AG04449 (cell line): Measurements from ENCODE around the gene RUVBL1.

Experiments
- CTCF ChIA-PET: fragments of 350-600 bp; formaldehyde crosslinking; extraction: SDS; loops from one replicate; lab custom pipeline; 2021; ENCODE audit warnings: antibody characterized with exemption; lab: Yijun Ruan, JAX
- POLR2A ChIA-PET: fragments of 400-600, 350-600 bp; formaldehyde crosslinking; extraction: SDS; loops from one replicate; lab custom pipeline; 2020; ENCODE audit warnings: antibody characterized with exemption, inconsistent platforms; lab: Yijun Ruan, JAX
- DNase-seq: peaks from one replicate; pipeline ENCODE4 v3.0.0-alpha.2; 2010; ENCODE audit warnings: low read depth, low spot score
- H3K4me3 ChIP-seq: 2 replicates; pipeline ENCODE4 v1.5.1; 2011; ENCODE audit warnings: low read depth, mild to moderate bottlenecking, control low read depth, low read length
- TF ChIP-seq, protein P1 (sequence below): IDR thresholded peaks from one replicate; pipeline ENCODE4 v1.5.1; 2011; ENCODE audit warnings: mild to moderate bottlenecking, moderate library complexity, low read length, control low read depth, inconsistent platforms; ENCODE audit not compliant: insufficient read depth; ENCODE audit errors: missing control alignments

RUVBL1 gene

DNA sequence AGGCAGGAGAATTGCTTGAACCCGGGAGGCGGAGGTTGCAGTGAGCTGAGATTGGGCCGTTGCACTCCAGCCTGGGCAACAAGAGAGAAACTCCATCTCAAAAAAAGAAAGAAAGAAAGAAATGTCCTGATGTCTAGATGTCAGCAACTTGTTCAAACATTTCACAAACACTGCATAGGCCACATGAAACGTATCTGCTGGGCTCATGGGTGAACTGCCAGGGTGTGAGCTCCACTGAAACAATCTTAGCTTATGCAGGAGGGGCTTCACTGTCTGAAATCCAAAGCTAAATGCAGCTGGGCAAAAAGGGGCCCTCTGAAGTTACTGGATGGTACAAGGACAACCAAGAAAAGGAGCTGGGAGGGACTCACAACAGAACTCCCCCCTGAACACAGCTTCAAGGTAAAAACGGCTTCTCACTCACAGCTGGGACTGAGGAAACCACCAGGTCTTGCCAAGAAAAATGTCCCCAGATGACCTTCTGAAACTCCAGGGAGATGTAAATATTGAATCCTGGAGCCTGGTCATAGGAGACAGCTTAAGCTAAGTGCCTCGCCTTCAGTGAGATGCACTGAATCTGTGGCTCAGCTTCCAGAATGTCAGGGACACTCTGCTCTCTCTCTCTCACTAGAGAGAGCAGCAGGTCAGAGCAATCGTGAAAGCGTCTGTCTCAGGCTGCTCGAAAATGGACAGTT lies 39.5 kb downstream of the RUVBL1 start:
- POLR2A ChIA-PET, result no interaction called here
- CTCF ChIA-PET, result interaction anchor here (0.8 to 4.5 kb wide), 4 partner anchors 10 to 524 kb away, joined by 4 to 56 read pairs (median 5); no protein-coding TSS in a partner anchor
- DNase-seq, result no peak
- H3K4me3 ChIP-seq, result no peak overlapping the region
- TF ChIP-seq, protein P1, sequence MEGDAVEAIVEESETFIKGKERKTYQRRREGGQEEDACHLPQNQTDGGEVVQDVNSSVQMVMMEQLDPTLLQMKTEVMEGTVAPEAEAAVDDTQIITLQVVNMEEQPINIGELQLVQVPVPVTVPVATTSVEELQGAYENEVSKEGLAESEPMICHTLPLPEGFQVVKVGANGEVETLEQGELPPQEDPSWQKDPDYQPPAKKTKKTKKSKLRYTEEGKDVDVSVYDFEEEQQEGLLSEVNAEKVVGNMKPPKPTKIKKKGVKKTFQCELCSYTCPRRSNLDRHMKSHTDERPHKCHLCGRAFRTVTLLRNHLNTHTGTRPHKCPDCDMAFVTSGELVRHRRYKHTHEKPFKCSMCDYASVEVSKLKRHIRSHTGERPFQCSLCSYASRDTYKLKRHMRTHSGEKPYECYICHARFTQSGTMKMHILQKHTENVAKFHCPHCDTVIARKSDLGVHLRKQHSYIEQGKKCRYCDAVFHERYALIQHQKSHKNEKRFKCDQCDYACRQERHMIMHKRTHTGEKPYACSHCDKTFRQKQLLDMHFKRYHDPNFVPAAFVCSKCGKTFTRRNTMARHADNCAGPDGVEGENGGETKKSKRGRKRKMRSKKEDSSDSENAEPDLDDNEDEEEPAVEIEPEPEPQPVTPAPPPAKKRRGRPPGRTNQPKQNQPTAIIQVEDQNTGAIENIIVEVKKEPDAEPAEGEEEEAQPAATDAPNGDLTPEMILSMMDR, result no peak

DNA sequence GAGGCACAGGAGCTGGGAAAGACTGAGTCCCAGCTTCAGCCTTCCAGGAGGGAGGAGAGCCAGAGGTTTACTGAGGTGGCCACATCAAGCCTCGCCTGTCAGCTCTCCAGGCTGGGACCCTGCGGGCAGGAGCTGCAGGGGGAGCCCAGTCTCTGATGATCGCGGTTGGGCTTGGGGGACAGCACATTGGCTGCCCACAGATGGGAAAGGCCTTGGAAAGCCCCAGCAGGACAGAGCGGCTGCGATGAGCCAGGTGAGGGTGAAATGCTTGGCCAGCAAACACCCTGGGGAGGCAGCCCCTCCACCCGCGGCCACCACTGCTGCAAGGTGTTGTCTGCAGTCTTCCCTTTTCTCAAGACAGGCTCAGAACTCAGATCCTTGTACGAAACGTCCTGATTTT lies 40.2 kb downstream of the RUVBL1 start:
- CTCF ChIA-PET, result interaction anchor here (1.1 to 4.5 kb wide), 3 partner anchors 11 to 50 kb away, joined by 4 to 56 read pairs (median 6); no protein-coding TSS in a partner anchor
- POLR2A ChIA-PET, result no interaction called here

DNA sequence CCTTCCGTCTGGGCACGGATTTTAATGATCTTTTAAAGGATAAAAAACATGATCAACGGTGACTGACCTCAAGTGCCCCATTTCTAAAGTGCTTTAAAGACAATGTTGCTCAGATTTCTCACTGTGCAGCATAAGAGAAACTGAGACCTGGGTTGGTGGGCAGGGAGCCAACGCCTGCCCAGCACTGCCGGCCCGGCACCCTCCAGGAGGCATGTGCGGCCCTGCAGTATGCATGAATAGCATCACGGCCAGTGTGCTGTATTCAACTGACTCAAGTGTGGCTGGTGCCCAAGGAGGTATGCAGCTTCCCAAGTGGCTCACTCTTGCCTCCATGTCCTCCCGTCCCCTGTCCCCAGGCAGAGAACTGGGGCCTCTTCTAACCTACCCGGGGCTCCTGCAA lies 41.1 kb downstream of the RUVBL1 start:
- TF ChIP-seq, protein P1, result no peak
- CTCF ChIA-PET, result interaction anchor here (1.2 to 4.5 kb wide), 4 partner anchors 9 to 526 kb away, joined by 3 to 56 read pairs (median 4); no protein-coding TSS in a partner anchor
- no peak for DNase-seq
- POLR2A ChIA-PET, result no interaction called here
- no peak overlapping the region for H3K4me3 ChIP-seq

More for the DNA sequence above, 40.2 kb downstream of the RUVBL1 start:
- TF ChIP-seq, protein P1, result no peak
- no peak overlapping the region for H3K4me3 ChIP-seq
- no peak for DNase-seq

DNA sequence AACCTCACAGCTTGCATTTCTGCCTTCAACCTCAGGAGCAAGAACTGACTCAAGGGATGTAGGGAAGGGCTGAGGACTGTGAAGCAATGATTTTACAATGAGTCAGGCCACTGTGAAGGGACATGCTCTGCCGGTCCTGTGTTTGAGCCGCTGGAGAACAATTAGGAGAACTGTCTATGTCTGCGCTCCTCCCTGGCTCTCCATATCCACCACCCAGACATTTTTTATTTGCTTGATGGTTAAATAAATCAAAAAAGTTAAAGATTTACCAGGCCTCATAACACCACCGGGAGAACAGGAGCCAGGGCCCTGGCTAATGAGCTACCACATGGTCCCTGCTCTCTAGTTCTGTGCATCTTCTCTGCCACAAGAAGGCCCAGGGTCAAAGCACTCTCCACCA lies 41.8 kb downstream of the RUVBL1 start:
- ChIA-PET POLR2A (no interaction called here), CTCF (interaction anchor here (0.7 to 4.5 kb wide), 7 partner anchors 9 to 527 kb away, joined by 3 to 56 read pairs (median 4); no protein-coding TSS in a partner anchor)
- H3K4me3 ChIP-seq, result no peak overlapping the region
- no peak for DNase-seq
- TF ChIP-seq, protein P1, result no peak

DNA sequence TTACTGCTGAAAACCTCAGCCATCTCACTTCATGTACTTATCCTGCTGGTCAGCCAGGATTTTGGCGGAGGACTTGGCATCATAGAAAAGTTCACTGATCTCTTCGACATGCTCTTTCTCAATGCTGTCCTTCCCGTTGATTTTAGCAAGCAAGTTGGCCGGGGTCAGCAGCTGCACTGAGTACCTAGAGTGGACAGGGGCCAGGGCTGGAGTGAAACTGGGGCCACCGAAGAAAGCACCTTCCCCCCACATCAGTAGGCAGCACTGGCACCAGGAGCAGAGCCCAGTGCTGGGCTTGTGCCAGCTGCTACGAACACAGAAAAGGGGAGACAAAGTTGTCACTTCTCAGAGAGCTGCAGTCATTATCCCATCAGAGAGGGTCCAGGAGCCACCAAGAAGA lies 42.4 kb downstream of the RUVBL1 start:
- H3K4me3 ChIP-seq, result no peak overlapping the region
- no peak for DNase-seq
- CTCF ChIA-PET, result interaction anchor here (1.0 to 4.5 kb wide), 6 partner anchors 10 to 528 kb away, joined by 3 to 56 read pairs (median 4); no protein-coding TSS in a partner anchor
- POLR2A ChIA-PET, result no interaction called here
- TF ChIP-seq, protein P1, result no peak

DNA sequence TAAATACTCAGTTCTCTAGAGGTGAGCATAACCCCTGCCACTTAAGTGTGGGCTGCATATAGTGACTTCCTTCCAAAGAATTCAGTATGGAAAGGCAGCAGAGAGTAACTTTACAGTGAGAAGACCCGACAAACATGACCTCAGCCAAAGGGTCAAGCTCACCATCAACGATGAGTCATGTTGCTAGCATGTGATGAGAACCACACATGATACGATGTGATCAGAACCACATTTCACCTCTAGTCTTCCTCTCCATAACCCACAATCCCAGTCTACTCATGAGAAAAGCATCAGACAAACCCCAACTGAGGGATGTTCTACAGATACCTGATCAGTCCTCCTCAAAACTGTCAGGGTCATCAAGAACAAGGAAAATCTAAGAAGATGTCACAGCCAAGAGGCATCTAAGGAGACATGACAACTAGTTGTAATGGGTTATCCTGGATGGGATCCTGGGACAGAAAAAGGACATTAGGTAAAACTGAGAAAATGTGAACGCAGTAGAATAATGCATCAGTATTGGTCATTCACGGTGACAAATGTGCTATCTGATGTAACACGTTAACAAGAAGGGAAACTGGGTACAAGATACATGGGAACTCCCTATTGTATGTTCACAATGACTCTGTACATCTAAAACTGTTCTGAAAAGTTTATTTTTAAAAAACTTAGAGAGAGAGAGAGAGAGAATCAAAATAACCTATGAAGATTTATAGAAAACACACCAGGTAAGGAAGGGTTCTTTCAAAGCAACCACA lies 43.1 kb downstream of the RUVBL1 start:
- ChIA-PET CTCF (interaction anchor here (0.9 to 5.4 kb wide), 10 partner anchors 8 to 529 kb away, joined by 3 to 56 read pairs (median 5); partner anchors contain the start of gene RUVBL1), POLR2A (no interaction called here)
- no peak overlapping the region for H3K4me3 ChIP-seq
- TF ChIP-seq, protein P1, result no peak
- peak; percentile 63 for DNase-seq
